Raji (cell line): ENCODE data around the gene LARGE1.

Experiments
- POLR2A ChIP-seq: IDR thresholded peaks from 2 replicates; pipeline ENCODE4 v1.6.1; 2011; ENCODE audit warnings: low read depth, low read length, control low read depth; ENCODE audit not compliant: insufficient read depth

The LARGE1 gene

DNA sequence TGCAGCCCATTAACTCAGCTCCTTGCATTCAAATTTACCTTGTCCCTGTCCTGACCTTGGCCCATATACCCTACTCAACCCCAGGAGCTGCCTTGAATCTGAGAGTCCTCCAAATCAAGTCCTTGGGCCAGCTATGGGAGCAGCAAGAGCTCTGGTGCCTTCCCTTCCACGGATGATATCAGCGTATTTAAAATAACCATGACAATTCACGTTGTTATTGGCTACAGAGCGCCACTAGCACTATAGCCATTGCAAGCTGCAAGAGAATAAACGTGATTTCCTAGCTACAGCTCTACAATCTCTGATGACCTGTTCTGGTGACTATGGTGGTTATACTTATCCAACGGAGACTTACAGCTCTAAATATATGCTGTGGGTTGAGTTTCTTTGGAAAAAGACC is 357.8 kb downstream of the LARGE1 start:
- TF ChIP-seq POLR2A, result no peak

DNA sequence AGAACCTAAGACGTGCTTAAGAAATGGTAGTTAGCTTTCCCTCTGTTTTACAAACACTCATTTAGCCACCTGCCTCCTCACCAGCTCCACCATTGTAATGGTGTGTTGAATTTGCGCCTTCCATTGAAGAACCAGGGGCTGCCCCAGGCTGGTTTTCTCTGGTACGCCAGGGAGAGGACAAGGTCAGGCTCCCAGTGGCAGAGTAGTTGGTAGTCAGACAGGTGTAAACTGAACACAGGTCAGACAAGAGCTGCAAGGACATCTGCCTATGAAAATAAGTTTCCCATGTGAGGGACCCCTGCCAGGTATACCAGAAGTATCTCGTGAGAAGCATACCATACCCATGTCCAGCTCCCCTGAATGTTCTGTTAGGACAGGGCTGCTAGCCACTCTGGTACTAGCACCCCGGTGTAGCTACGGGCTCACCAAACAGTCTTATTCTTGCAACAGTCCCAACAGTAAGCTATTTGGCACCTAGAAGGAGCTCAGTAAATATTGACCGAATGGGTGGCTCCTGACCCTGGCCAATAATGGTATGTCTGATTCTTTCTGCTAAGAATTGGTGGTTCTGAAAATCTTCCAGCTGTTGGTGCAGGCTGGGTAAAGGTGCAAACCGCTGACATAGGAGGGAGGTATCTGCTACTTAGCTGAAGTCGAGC is 359.0 kb downstream of the LARGE1 start:
- no peak for TF ChIP-seq POLR2A

DNA sequence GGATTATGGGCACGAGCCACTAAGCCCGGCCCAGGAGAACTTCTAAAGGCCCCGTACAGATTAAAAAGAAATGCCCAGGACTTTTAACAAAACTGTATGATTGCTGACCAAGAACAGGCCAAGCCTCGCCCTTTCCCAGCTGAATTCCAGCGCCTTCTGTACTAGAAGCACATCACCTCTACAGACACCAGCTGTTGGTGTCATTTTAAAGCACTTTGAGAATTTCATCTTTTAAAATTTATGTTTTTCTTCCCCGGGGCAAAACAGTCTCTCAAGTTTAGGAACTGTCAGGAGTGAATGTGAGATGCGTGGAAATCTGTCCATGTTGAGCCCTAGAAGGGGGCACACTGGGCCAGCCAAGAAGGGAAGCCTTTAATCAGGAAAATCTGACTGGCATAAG is 362.4 kb downstream of the LARGE1 start:
- TF ChIP-seq POLR2A, result no peak

DNA sequence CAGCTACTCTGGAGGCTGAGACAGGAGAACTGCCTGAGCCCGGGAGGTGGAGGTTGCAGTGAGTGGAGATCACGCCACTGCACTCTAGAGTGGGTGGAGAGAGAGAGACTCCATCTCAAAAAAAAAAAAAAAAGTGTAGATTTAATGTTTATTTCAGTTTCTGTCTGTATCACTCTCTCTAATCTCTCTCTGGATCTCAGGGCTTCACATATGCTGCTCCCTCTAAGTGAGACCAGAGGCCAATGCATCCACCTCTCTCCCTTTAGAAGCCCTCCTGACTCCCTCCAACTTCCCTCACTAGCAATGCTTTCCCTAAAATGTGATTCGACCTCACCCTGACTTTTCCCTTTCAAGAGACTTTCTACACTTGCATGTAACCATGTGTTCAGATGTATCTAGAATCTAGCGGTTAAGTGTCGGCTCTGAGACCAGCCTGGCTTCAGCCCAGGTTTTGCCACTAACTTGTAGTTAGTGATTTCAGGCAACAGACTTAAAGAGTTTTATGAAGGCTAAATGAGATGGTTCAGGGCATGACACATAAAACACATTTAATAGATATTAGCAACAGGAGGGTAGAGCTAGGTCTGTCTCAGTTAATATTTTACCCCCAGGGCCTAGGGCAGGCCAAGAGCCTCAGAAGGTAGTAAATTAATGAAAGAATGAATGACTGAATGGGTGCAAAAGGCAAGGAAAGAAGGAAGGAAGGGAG is 364.3 kb downstream of the LARGE1 start:
- TF ChIP-seq POLR2A, result no peak

DNA sequence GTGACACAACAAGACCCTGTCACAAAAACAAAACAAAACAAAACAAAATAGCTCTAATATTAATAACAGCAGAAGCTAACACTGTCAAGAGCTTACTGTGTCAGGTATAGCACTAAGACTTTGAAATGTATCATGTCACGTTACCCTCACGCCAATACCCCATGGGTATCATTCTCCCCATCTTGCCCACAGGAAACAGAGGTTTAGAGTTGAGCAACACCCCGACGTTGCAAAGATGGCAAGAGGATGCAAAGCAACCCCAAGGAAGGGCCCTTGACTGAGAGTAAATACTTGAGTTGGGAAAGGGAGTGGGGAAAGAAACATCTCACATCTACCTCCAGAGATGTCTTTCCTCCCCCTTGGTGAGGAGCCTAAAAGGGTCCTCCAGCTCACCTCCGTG is 366.8 kb downstream of the LARGE1 start:
- TF ChIP-seq POLR2A, result no peak

DNA sequence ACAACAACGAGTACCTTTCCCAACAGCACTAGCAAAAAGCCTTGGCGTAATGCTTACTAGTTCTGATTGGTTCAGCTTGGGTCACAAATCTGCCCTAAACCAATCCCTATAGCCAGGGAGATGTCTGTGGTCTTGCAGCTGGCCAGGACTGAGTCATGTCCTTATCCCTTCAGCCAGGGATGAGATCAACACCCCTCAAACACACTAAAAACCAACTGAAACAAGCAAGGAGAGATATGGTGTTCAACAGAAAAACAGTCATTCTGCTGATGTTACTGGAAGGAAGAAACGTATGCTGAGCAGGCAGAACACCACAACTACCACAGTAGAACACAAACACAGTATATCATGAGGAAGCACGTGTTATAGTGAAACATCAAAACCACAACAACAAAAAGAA is 375.6 kb downstream of the LARGE1 start:
- TF ChIP-seq POLR2A, result no peak

DNA sequence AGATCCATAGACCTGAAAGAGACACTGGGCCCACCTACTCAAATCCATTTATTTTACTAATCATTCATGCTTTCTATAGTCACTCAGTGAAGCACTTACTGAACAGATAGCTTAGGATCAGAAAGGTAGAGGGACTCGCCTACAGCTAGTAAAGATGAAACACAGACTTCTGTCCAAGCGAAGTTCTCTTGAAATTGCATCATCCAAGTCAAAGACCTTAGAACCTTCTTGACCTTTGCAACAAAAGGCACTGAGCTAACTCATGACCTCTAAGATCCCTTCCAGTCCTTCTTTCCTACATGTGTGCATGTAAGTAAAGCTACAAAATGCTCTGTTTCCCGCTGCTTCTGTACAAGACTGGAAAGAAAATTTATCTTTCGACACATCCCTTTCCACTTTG is 377.6 kb downstream of the LARGE1 start:
- TF ChIP-seq POLR2A, result no peak

DNA sequence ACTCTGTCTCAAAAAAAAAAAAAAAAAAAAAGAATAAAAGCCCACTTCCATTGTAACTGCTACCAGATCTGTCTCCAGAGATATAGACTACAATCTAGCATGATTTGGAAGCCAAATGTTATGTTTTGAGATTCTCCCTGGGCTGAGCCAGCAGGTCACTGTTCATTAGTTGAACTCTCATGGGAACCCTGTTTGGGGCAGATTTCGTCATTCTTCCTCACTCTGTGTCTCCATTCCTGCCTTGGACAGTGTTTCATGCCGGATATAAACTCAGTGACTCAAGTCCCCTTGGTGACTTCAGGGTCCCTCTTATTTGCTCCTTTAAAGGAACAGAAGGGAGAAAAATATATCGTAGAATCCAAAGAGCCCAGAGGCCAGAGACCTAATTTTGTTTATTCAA is 378.1 kb downstream of the LARGE1 start:
- no peak for TF ChIP-seq POLR2A

DNA sequence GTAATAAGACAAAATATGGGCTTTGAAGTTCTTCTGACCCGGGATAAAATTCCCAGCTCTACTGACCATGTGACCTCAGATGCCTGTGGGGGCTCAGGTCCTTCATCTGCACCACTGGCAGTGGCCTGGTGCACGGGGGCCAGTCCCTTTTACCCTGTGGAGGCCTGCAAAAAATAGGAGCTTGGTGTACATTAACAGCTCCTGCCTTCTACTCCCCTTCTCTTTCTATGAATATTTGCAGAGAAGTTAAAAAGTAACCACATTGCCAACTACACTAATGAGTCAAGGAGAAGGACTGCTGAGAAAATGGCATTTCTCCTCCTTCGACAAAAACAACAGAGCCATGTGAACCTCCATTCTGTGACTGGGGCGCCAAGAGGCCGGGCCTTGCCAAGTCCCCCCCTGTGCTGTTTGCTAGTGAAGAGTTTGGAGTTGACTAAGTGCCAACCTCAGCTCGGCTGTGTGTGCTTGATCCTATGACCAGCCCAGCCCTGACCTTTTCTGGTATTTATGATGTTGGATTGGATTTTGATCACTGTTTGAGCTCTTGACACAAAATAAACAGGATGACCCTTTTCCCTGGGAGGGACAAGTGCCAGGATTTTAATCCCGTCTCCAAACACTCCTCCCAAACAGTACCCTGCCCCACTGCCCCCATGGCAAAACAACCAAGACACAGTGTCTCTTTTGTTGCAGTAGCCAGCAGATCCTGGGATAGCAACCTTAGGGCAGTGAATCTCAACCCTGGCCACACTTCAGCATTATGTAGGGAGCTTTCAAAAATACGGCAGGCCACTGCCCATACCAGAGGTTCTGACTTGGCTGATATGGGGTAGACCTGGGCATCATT is 380.1 kb downstream of the LARGE1 start:
- TF ChIP-seq POLR2A, result no peak

DNA sequence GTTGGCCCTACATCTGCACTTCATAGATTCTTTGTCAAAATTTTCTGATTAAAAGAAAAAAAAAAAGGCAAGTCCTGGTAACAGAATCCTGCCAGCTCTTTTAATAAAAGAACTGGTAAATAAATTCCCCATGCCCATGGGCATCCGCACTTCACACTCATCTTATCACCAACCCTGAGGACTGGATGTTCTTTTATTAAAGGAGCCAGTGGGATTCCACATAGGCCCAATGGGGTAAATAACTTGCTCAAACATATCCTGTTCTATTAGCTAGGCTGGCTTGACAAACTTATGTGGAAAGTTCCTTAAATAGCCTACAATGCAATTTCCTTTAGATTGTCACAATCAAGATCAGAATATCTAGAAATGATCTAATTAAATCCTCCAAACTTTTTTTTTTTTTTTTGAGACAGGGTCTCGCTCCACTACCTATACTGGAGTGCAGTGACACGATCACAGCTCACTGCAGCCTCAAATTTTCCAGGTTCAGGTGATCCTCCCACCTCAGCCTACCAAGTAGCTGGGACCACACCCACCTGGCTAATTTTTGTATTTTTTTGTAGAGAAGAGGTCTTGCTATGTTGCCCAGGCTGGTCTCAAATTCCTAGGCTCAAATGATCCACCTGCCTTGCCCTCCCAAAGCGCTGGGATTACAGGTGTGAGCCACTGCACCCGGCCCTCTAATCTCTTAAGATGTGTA is 380.9 kb downstream of the LARGE1 start:
- TF ChIP-seq POLR2A, result no peak

DNA sequence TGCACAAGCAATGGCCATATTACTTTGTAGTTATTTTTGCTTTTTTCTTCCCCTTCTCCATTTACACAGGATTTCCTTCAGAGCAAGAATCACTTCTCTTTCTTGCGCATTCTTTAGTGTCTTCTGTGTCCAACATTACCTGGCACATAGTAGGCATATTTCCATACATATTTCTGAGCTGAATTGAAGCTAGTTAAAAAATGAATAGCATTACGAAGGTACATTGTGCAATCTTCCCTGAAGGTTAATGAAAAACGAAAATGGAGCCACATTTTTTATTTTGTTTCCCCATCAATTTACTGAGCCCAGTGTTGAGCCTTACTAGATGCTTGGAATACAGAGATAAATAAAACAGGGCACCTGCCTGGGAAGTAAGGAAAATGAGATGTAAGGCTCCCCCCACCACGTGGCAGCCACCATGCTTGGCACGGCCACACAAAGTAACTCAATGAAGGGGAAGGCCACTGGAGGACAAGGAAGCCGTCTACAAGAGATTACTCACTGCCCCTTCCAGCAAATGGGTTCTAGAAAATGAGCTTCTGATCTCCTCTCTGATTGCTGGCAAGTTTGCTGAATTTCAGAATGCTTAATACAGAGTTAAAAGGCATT is 381.9 kb downstream of the LARGE1 start:
- no peak for TF ChIP-seq POLR2A

DNA sequence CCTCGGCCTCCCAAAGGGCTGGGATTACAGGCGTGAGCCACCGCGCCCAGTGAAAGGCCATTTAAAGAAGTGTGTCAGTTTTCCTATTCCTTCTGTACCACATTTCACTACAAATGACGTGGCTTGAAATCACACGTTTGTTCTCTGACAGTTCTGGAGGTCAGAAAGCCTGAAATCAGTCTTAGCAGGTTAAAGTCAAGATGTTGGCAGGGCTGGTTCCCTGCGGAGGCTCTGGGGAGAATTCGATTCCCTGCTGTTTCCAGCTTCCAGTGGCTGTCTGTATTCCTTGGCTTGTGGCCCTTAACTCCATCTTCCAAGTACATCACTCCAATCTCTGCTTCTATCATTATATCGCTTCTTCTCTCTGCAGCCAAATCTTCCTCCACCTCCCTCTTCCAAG is 383.2 kb downstream of the LARGE1 start:
- no peak for TF ChIP-seq POLR2A

DNA sequence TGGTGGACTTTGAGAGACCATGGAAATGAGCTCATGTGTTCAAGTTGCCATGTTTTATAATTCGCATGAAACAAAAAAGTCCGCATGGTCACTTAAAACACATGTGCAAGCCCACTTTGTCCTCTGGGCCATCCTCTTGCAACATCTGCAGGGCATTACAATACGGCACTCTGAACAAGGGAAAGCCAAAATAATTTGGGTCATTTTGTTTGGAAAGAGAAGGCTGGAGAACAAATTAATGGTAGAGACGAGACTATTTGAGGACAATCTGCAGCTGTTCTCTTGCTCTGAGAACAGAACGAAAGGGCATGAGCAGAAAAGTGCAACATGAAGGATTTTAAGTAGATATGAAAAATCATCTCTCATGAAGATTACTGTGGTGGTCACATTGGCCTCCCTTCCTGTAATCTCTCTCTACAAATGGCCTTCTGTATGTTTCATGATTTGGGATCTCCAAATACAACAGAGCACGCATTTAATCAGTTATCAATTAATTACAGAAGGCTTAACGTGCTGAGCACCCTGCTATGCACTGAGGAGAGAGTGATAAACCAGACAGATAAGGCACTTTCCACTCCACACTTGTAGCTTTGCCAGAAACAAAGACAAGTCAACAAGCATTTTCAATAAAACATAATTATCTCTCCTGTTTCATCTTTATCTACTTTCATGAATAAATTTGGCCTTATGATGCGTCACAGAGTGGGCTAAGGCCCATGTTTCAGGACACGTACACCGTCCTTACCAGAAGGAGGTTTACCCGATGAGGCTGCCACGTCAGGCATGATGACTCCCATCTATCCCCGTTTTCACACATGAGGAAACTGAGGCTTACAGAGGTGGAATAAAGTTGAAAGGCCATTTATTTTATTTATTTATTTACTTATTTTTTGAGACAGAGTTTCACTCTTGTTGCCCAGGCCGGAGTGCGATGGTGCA is 384.1 kb downstream of the LARGE1 start:
- TF ChIP-seq POLR2A, result no peak
